ENCODE results near the gene RFPL2.
A peak's percentile ranks its signal among the peaks of the same experiment; 100 is the strongest.

GRCh38 chr22:32206774-32207758 lies 2.2 kb upstream of the RFPL2 start:
- TF ChIP-seq CTCF (conservative IDR thresholded peaks at IDR 0.05; ENCODE audit: low read depth, low read length) (peak; percentile 55), EZH2 (IDR thresholded peaks at IDR 0.05; ENCODE audit: borderline replicate concordance, low read depth, low read length, poor library complexity, severe bottlenecking) (no peak)
